SK-N-SH treated with all-trans-retinoic acid at 6 μM for 48 hours (cell line): ENCODE results near the gene CFAP161.

Experiments
- ATAC-seq: fragments of 200-7000 bp; cut with Tn5 transposase; 3 replicates; pipeline ENCODE4 v1.9.1; 2020; ENCODE audit warnings: mild to moderate bottlenecking, moderate library complexity
- ARNTL ChIP-seq: fragments of 450-650 bp; formaldehyde crosslinking; IDR thresholded peaks from 2 replicates; pipeline ENCODE4 v1.5.0; 2020; ENCODE audit warnings: low read depth, mild to moderate bottlenecking, moderate library complexity, borderline replicate concordance
- BACH2 ChIP-seq: fragments of 250-450 bp; sonication (Bioruptor Pico); IDR thresholded peaks from 2 replicates; pipeline ENCODE4 v1.9.0; 2021; ENCODE audit warnings: mild to moderate bottlenecking, borderline replicate concordance
- CREB5 ChIP-seq: fragments of 250-450 bp; sonication (Bioruptor Pico); IDR thresholded peaks from 2 replicates; pipeline ENCODE4 v1.5.1; 2020; ENCODE audit warnings: low read depth, mild to moderate bottlenecking, moderate library complexity
- CSRNP3 ChIP-seq: fragments of 250-450 bp; sonication (Bioruptor Pico); IDR thresholded peaks from 2 replicates; pipeline ENCODE4 v1.5.1; 2021; ENCODE audit warnings: mild to moderate bottlenecking, moderate library complexity
- ESRRG ChIP-seq: fragments of 250-450 bp; sonication (Bioruptor Pico); IDR thresholded peaks from 2 replicates; pipeline ENCODE4 v1.6.1; 2021; ENCODE audit warnings: mild to moderate bottlenecking
- GLIS3 ChIP-seq: fragments of 250-450 bp; sonication (Bioruptor Pico); IDR thresholded peaks from 2 replicates; pipeline ENCODE4 v1.5.0; 2020; ENCODE audit warnings: mild to moderate bottlenecking, moderate library complexity
- OSR1 ChIP-seq: fragments of 250-450 bp; sonication (Bioruptor Pico); IDR thresholded peaks from 2 replicates; pipeline ENCODE4 v1.8.0; 2022; ENCODE audit warnings: moderate library complexity, mild to moderate bottlenecking, inconsistent platforms
- PATZ1 ChIP-seq: fragments of 250-450 bp; sonication (Bioruptor Pico); IDR thresholded peaks from 2 replicates; pipeline ENCODE4 v1.8.0; 2020; ENCODE audit warnings: mild to moderate bottlenecking, moderate library complexity, borderline replicate concordance
- POU6F1 ChIP-seq: fragments of 250-450 bp; sonication (Bioruptor Pico); IDR thresholded peaks from 2 replicates; pipeline ENCODE4 v1.8.0; 2021; ENCODE audit warnings: low read depth, mild to moderate bottlenecking, moderate library complexity, borderline replicate concordance
- SNAI2 ChIP-seq: fragments of 250-450 bp; sonication (Bioruptor Pico); IDR thresholded peaks from 2 replicates; pipeline ENCODE4 v1.5.0; 2020; ENCODE audit warnings: mild to moderate bottlenecking, moderate library complexity
- TCF4 ChIP-seq: fragments of 250-450 bp; sonication (Bioruptor Pico); IDR thresholded peaks from 2 replicates; pipeline ENCODE4 v1.8.0; 2021; ENCODE audit warnings: mild to moderate bottlenecking, moderate library complexity, borderline replicate concordance
- TOX ChIP-seq: fragments of 250-450 bp; sonication (Bioruptor Pico); IDR thresholded peaks from 2 replicates; pipeline ENCODE4 v1.8.0; 2021; ENCODE audit warnings: mild to moderate bottlenecking, moderate library complexity, borderline replicate concordance
- TSHZ2 ChIP-seq: fragments of 250-450 bp; sonication (Bioruptor Pico); IDR thresholded peaks from 2 replicates; pipeline ENCODE4 v1.5.0; 2020; ENCODE audit warnings: mild to moderate bottlenecking, moderate library complexity
- ZC3H10 ChIP-seq: fragments of 250-450 bp; sonication (Bioruptor Pico); IDR thresholded peaks from 2 replicates; pipeline ENCODE4 v1.5.1; 2021; ENCODE audit warnings: mild to moderate bottlenecking, moderate library complexity
- ZFP3 ChIP-seq: fragments of 250-450 bp; sonication (Bioruptor Pico); IDR thresholded peaks from 2 replicates; pipeline ENCODE4 v1.5.0; 2020; ENCODE audit warnings: mild to moderate bottlenecking, moderate library complexity
- ZFP30 ChIP-seq: fragments of 450-650 bp; formaldehyde crosslinking; IDR thresholded peaks from 2 replicates; pipeline ENCODE4 v1.5.0; 2022; ENCODE audit warnings: mild to moderate bottlenecking, moderate library complexity
- ZNF565 ChIP-seq: fragments of 450-650 bp; formaldehyde crosslinking; conservative IDR thresholded peaks from 2 replicates; pipeline ENCODE4 v1.5.0; 2020; ENCODE audit warnings: low read depth, mild to moderate bottlenecking, moderate library complexity
- ZNF70 ChIP-seq: fragments of 450-650 bp; formaldehyde crosslinking; IDR thresholded peaks from 2 replicates; pipeline ENCODE4 v1.5.0; 2020; ENCODE audit warnings: mild to moderate bottlenecking, moderate library complexity
- ZNF8 ChIP-seq: fragments of 450-650 bp; formaldehyde crosslinking; IDR thresholded peaks from 2 replicates; pipeline ENCODE4 v1.5.0; 2020; ENCODE audit warnings: mild to moderate bottlenecking, moderate library complexity

Gene CFAP161

GRCh38 chr15:81097890-81098280 is 36.2 kb upstream of the CFAP161 start:
- peak; percentile 44; the same call in 2 of the 3 replicates for ATAC-seq
- TF ChIP-seq ZNF565 (no peak), PATZ1 (CRISPR knock-in tag) (no peak), ZFP3 (CRISPR knock-in tag) (no peak), OSR1 (CRISPR knock-in tag) (no peak), TOX (CRISPR knock-in tag) (no peak), POU6F1 (no peak), CREB5 (CRISPR knock-in tag) (no peak), SNAI2 (no peak), ZNF8 (CRISPR knock-in tag) (no peak)

GRCh38 chr15:81098349-81098748 is 35.7 kb upstream of the CFAP161 start:
- no peak for ATAC-seq
- no peak for TF ChIP-seq ZNF70 (CRISPR knock-in tag)
- no peak for TF ChIP-seq GLIS3
- no peak for TF ChIP-seq TSHZ2 (CRISPR knock-in tag)
- no peak for TF ChIP-seq ZNF565
- no peak for TF ChIP-seq ZFP30
- no peak for TF ChIP-seq OSR1 (CRISPR knock-in tag)
- no peak for TF ChIP-seq TOX (CRISPR knock-in tag)
- no peak for TF ChIP-seq BACH2 (CRISPR knock-in tag)
- TF ChIP-seq TCF4 = no peak

GRCh38 chr15:81098861-81099651 is 35.0 kb upstream of the CFAP161 start:
- ATAC-seq = no peak
- no peak for TF ChIP-seq ZNF565
- TF ChIP-seq OSR1 (CRISPR knock-in tag) = no peak
- no peak for TF ChIP-seq ARNTL (CRISPR knock-in tag)
- no peak for TF ChIP-seq ZFP3 (CRISPR knock-in tag)
- TF ChIP-seq BACH2 (CRISPR knock-in tag) = no peak
- TF ChIP-seq ESRRG (CRISPR knock-in tag) = no peak
- no peak for TF ChIP-seq SNAI2
- TF ChIP-seq ZFP30 = no peak
- TF ChIP-seq GLIS3 = no peak
- TF ChIP-seq ZC3H10 (CRISPR knock-in tag) = no peak
- no peak for TF ChIP-seq ZNF8 (CRISPR knock-in tag)
- TF ChIP-seq CSRNP3 = no peak
